Astrocyte of the spinal cord (primary cell): ENCODE results near the gene PTPRQ.
"Not testable (repeated sequence)": the region's sequence is repeated elsewhere in the genome, so short reads cannot be mapped to it uniquely, and the experiment has no call there.

ENCODE experiments used
- DNase-seq: peaks from one replicate; pipeline ENCODE4 v3.0.0; 2011; ENCODE audit warnings: low read depth, low spot score
- H3K4me3 ChIP-seq: 2 replicates; pipeline ENCODE4 v1.5.1; 2011; ENCODE audit warnings: low read depth, mild to moderate bottlenecking, low read length, moderate library complexity
- in situ Hi-C: cut with HindIII; loops from 2 replicates; pipeline ENCODE4 v1.10.0; 2017; ENCODE audit warnings: low sequenced_read_pairs
- TF ChIP-seq, protein P1 (sequence below): IDR thresholded peaks from 2 replicates; pipeline ENCODE4 v1.5.1; 2012; ENCODE audit warnings: low read depth, mild to moderate bottlenecking, low read length, inconsistent platforms

PTPRQ gene

DNA sequence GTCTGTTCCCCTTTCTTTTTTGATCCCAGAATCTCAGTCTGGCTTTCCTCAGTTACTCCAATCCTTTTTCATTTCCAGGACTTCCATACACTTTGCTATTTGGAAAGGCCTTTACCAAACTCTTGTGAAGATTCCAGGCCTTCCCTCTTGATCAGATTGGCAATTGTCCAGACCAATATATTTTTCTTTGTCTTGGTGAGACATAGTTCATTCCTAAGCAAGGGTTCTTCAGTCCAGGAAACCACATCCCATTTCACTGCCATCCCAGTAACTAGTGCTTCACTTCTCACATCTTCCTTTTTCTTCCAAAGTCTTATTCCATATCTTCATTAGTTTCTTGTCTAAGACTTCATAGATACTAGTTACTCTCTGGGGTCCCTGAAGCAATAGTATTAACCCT, 2.1 kb upstream of the PTPRQ start:
- in situ Hi-C loops = no loop called here
- H3K4me3 ChIP-seq = no peak overlapping the region
- peak; percentile 70 for DNase-seq
- TF ChIP-seq, protein P1, sequence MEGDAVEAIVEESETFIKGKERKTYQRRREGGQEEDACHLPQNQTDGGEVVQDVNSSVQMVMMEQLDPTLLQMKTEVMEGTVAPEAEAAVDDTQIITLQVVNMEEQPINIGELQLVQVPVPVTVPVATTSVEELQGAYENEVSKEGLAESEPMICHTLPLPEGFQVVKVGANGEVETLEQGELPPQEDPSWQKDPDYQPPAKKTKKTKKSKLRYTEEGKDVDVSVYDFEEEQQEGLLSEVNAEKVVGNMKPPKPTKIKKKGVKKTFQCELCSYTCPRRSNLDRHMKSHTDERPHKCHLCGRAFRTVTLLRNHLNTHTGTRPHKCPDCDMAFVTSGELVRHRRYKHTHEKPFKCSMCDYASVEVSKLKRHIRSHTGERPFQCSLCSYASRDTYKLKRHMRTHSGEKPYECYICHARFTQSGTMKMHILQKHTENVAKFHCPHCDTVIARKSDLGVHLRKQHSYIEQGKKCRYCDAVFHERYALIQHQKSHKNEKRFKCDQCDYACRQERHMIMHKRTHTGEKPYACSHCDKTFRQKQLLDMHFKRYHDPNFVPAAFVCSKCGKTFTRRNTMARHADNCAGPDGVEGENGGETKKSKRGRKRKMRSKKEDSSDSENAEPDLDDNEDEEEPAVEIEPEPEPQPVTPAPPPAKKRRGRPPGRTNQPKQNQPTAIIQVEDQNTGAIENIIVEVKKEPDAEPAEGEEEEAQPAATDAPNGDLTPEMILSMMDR = no peak

DNA sequence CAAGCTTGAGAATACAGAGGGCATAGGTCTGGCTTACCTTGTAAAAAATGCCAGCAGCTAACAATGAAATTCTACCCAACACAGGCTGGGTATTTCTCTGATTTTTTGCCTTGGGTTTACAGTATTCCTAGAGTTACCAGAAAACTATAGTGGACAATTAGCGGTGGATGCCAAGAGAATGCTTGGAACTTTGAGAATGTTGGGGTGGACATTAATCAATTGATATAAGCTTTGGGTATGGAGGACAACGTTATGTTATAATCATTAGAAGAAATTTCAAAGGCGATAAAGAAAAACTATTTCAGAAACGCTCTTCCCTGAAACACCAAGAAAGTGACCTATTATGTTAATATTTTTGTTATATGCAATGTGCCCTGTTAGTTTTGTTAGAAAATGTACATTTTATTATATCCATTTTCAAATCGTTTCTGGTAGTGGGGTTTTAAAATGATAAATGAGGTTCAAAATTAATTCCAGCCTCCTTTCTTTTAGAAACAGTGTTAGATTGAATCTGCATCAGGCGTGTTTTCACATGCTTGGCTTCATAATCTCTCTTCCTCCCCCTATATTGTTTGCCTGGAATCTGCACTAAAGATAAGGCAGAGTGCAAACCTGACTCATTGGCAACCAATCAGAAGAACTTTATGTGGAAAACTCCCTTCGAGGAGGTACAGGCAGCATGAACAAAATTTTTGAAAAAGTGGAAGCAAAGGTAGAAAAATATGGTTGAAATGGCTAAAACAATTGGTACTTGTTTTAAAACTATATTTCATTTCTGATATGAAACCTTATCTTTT, 1.4 kb upstream of the PTPRQ start:
- TF ChIP-seq, protein P1 = no peak
- in situ Hi-C loops = no loop called here
- DNase-seq = peak; percentile 38
- H3K4me3 ChIP-seq = no peak overlapping the region

DNA sequence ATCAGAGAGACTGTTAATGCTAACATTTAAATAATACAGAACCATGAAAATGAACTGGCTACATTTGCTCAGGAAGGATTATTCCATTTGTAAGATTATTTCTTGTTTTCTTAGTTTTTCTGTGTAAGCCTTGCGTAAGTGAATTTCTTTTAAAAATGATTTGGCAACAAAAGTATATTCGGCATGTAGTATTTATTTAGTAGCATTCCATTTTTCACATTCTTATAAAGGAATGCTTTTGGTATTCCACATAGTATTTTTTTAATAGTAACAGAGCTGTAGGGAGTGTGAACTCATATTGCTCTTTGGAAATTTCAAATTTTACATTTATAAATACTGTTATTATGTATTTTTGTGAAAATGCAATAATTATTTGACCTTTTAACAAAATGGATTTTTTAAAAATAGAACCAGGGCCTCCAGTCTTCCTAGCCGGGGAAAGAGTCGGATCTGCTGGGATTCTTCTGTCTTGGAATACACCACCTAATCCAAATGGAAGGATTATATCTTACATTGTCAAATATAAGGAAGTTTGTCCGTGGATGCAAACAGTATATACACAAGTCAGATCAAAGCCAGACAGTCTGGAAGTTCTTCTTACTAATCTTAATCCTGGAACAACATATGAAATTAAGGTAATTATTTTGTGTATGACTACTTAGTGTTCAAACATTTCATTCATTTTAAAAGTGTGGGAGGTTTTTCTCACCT, 1.2 kb downstream of the PTPRQ start:
- TF ChIP-seq, protein P1 = no peak
- DNase-seq = peak; percentile 38
- in situ Hi-C loops = no loop called here
- H3K4me3 ChIP-seq = no peak overlapping the region

DNA sequence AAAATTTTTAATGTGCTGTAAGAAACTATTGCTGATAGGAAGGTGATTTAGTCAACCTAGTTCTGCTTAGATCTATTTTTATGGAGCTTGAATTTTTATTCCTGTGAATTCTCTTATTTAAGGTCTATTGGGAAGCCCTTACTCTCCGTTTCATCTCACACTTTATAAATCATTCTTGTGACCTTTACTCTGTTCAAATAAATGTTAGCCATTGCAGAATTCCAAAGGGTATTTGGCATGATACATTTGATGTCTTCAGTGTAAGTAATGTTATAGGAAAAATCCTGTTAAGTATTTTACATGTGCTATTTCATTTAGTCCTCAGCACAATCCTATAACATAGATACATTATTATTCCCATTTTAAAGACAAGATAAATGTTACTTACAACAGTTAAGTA, 12.5 kb downstream of the PTPRQ start:
- no peak overlapping the region for H3K4me3 ChIP-seq
- DNase-seq = no peak
- TF ChIP-seq, protein P1 = no peak
- in situ Hi-C loops = no loop called here

DNA sequence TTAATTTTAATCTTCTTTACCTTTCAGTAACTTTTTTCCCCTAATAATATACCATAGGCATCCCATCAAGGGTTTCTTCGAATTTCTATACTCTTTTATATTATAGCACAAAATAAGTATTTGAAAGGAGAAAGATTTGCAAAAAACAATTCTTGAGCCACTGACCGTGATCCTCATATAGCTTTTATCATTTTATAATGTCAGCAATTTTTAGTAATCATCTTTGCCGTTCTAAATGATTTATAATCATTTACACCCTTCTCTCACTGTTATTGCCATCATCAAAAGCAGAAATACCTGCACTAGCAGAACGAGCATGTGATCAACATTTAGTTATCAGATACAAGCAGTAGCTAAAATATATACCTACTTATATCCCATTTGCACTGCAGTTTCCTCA, 16.9 kb downstream of the PTPRQ start:
- no peak for DNase-seq
- in situ Hi-C loops = no loop called here
- TF ChIP-seq, protein P1 = no peak
- H3K4me3 ChIP-seq = no peak overlapping the region

DNA sequence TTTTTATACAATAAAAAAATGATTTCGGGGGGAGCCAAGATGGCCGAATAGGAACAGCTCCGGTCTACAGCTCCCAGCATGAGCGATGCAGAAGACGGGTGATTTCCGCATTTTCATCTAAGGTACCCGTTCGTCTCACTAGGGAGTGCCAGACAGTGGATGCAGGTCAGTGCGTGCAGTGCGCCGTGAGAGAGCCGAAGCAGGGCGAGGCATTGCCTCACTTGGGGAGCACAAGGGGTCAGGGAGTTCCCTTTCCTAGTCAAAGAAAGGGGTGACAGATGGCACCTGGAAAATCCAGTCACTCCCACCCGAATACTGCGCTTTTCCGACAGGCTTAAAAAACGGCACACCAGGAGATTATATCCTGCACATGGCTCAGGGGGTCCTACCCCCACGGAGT, 17.8 kb downstream of the PTPRQ start:
- H3K4me3 ChIP-seq, DNase-seq, in situ Hi-C loops: not testable (repeated sequence)

DNA sequence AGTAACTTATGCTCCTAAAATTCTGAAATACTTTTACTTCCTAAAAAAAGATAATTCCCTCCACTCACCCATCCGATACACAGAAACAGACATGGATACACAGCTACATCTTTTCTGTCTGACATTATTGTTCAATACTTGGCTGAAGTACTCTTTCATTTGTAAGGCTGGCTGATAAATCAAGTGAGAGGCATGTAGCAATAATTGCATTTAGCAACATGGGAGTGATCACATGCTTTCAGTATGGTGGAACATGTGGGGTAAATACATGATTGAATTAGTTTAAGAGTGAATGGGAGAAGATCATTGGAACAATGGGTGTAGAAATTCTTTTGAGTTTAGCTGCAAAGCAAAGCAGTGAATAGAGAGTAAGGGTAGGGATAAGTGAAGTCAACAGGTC, 25.6 kb downstream of the PTPRQ start:
- DNase-seq = no peak
- no peak overlapping the region for H3K4me3 ChIP-seq
- in situ Hi-C loops = no loop called here
- TF ChIP-seq, protein P1 = no peak
